Mucosa of descending colon (tissue), 3 donors: ENCODE measurements around the gene PTP4A1. TPM values are rescaled to one million over a fixed set of nuclear protein-coding genes. Genes with fewer than 3 reads are reported as not detected.
"Not testable (repeated sequence)": the region's sequence is repeated elsewhere in the genome, so short reads cannot be mapped to it uniquely, and the experiment has no call there.

Experiments
- ATAC-seq: fragments of 200-7000 bp; cut with Tn5 transposase; one replicate; pipeline ENCODE4 v1.9.1; 2020; ENCODE audit warnings: mild to moderate bottlenecking, moderate library complexity
- DNase-seq, 3 donors: peaks; one replicate each; pipeline ENCODE4 v3.0.0-alpha.2; 2020
- H3K36me3 ChIP-seq: fragments of 200-600 bp; one replicate; pipeline ENCODE4 v1.8.0; 2021; ENCODE audit warnings: low read depth, mild to moderate bottlenecking
- H3K4me1 ChIP-seq: fragments of 200-600 bp; one replicate; pipeline ENCODE4 v1.8.0; 2021; ENCODE audit warnings: low read depth, mild to moderate bottlenecking
- H3K4me3 ChIP-seq: fragments of 200-600 bp; one replicate; pipeline ENCODE4 v1.8.0; 2021; ENCODE audit warnings: mild to moderate bottlenecking
- H3K9me3 ChIP-seq: fragments of 200-600 bp; one replicate; pipeline ENCODE4 v1.8.0; 2021; ENCODE audit warnings: mild to moderate bottlenecking
- CTCF ChIP-seq: fragments of 200-600 bp; IDR thresholded peaks from one replicate; pipeline ENCODE4 v1.8.0; 2022; ENCODE audit warnings: antibody characterized with exemption, mild to moderate bottlenecking
- intact Hi-C, 2 donors: fragments of 100-400 bp; cut with DNase I in 1 of 2; cut with micrococcal nuclease in 1 of 2; formaldehyde crosslinking; loops; one replicate each; pipeline versions ENCODE4 v1.11.0 to v1.11.1; 2022; cut with DNase I, micrococcal nuclease
- long read RNA-seq, 2 donors: library from polyadenylated mRNA; unstranded; transcript quantifications; one replicate each; pipeline ENCODE4 v2.0.0, GENCODE V29; 2019 to 2021
- total RNA-seq, 3 donors: library from RNA; stranded (reverse); fragmentation: NEBNext Ultra II Directional in 2 of 3; extraction: Animal tissue kit (Norgen Biotek cat#: 25700) in 2 of 3; gene quantifications; one replicate each; pipeline versions ENCODE4 v1.2.1 to v1.2.4, GENCODE V29; 2021 to 2023
- donor health status: DM: no; HTN: no; CAD: no; lungs with moderate emphysema.
- donor health status: DM: no; HTN: no; CAD: no.
- donor health status: DM: no; HTN: yes; CAD: no.

Gene PTP4A1
- total RNA-seq: 100 to 1,000 TPM; 112 to 177 (median 147) TPM
- long read RNA-seq, donor 1, partial matches to known transcripts: 1 of 6 reads
- long read RNA-seq, donor 1, other reads (novel, unspliced or antisense): 3 of 6 reads
- long read RNA-seq, donor 2, partial matches to known transcripts: 17 of 19 reads
- long read RNA-seq, donor 2, other reads (novel, unspliced or antisense): 2 of 19 reads

DNA sequence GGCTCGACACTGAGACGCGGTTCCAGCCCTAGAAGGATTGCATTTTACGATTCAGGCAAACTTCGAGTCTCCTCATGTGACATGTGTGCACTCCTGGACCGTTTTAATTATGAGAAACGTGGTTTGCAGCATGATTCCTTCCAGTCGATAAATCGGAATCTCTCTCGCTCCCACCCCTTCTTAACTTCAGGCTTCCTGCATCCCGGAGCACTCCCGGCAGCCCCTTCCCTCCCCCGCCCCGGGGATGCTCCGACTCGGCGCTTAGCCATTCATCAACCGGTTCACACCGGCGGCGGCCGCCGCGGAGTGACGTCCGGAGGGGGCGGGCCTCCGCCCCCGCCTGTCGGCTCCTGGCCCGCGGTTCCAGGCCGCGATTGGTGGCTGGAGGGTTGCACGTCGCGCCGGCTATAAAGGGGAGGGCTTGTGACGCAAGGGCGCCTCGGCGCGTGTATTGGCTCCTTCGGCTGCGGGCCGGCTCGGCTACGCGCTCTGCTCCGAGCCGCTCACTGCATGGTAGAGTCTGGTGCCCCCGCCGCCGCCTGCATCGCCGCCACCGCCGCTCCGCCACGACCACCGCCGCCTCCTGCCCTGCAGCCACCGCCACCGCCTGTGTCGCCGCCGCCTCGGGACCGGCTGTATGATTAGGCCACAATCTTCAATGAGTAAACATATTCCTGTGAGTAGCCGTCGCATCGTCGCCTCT, at the start of gene PTP4A1, which contains the start of gene LOC128125822:
TSS of gene PTP4A1 (plus strand) at position 437 of the 703 bp plus-strand sequence. CDS start 4,401 bp downstream, outside the sequence.
TSS of gene LOC128125822 (plus strand) at position 437 of the 703 bp plus-strand sequence.
- no peaks in the 10 kb centered on the region for H3K4me1 ChIP-seq
- peak; percentile 86 for ATAC-seq

GRCh38 chr6:63522911-63523287, 49.4 kb upstream of the PTP4A1 start:
- intact Hi-C loops: not testable (repeated sequence)

More for the DNA sequence above, at the start of gene PTP4A1, which contains the start of gene LOC128125822:
- Histone ChIP-seq H3K36me3 (no peaks in the 10 kb centered on the region), H3K4me3 (peak within 1 kb of the TSS; percentile 94), H3K9me3 (no peaks in the 10 kb centered on the region)
- DNase-seq: peak; percentile 98 to 99 (median 99)
- peak; percentile 20 for TF ChIP-seq CTCF
- intact Hi-C loops: no loop called here

GRCh38 chr6:63523630-63524029, 48.6 kb upstream of the PTP4A1 start:
- DNase-seq (no peak), ATAC-seq (no peak)
- Histone ChIP-seq H3K4me3 (no peak overlapping the region), H3K9me3 (no peaks in the 10 kb centered on the region), H3K4me1 (no peaks in the 10 kb centered on the region), H3K36me3 (no peaks in the 10 kb centered on the region)
- no peak for TF ChIP-seq CTCF
- intact Hi-C loops: no loop called here

More at GRCh38 chr6:63522911-63523287, 49.4 kb upstream of the PTP4A1 start:
- DNase-seq, H3K9me3 ChIP-seq, ATAC-seq, H3K4me1 ChIP-seq, H3K36me3 ChIP-seq, H3K4me3 ChIP-seq: not testable (repeated sequence)

DNA sequence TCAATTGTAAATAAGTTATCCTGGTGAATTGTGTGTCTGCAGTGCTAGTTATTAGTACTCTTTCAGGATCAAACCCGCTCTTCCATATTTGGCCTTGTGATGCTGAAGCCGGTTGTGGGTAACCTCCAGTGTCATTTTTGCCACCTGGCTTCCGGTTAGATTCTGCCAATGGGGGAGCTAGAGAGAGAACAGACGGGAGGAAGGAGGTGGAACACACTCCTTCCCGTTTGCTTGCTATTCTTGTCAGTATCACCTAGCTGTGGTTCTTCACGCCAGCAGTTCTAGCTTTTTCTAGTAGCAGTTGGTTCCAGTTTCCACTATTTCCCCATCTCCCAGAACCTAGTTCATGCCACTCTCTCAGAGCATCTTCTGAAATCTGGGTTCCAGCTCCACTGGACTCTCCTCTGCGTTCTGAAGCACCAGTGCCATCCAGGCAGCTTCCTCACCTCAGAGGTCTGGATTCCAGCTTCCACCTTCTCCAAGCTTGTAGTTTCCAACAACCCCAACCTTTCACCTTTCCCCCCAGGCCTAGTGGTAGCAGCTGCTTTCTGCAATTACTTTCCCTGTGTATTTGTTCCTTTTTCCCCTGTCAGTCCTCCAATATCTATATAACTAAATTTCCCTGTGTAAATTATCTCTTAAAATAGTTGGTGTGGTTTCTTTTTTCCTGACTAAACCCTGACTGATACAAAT, 46.9 kb upstream of the PTP4A1 start:
- Histone ChIP-seq H3K4me1 (no peaks in the 10 kb centered on the region), H3K4me3 (no peak overlapping the region), H3K36me3 (no peaks in the 10 kb centered on the region), H3K9me3 (no peaks in the 10 kb centered on the region)
- ATAC-seq: no peak
- intact Hi-C loops: no loop called here
- DNase-seq: no peak
- TF ChIP-seq CTCF: no peak

DNA sequence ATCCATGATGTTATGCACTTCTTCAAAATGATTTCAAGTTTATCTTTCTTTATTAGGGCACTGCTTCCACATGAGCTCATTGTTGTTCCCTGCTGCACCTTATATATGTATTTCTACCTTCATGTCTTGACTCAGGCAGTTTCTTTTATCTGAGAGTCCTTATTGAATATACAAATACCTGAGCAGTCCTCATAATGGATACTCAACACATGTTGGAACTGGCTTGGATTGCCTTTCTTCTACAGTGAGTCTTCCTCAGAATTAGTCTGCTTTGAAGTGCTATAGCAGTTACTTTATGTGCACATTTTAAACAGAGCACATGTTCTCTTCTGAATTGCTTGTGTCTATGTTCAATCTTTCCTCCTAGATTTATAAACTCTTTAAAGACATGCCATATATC, 45.3 kb upstream of the PTP4A1 start:
- ATAC-seq (no peak), DNase-seq (no peak)
- intact Hi-C loops: no loop called here
- Histone ChIP-seq H3K4me3 (no peak overlapping the region), H3K36me3 (no peaks in the 10 kb centered on the region), H3K9me3 (no peaks in the 10 kb centered on the region), H3K4me1 (no peaks in the 10 kb centered on the region)
- TF ChIP-seq CTCF: no peak
